Measurements from ENCODE around the gene EXOC1.

DNA sequence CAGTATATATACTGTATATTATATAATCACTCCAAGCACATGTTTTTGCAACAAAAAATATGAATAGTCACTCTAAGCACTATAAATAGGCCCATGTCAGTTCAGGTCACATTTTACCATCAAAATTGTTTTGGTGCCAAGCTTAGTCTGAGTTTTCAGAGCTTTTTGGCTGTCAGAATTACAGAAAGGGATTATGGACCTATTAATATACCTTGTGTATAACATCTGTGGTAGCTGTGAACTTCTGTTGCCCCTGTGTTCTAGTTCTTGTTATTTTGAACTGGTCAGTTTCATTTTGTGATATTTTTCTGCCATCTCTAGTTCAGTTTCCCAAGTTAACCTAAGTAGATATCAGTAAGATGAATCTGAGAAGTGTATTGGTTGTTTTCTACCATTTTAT lies 22.9 kb downstream of the EXOC1 start:
- TF ChIP-seq CTCF (IDR thresholded peaks at IDR 0.05) (no peak), POLR2A (IDR thresholded peaks at IDR 0.05) (no peak)
